Measurements from ENCODE around the gene MKI67. TPM values are rescaled to one million over a fixed set of nuclear protein-coding genes. Genes with fewer than 3 reads are reported as not detected.
A peak's percentile ranks its signal among the peaks of the same experiment; 100 is the strongest.

Gene MKI67
- total RNA-seq, 1 donor from 2014 or later: 7.3 TPM

- no peak for DNase-seq
These were observed 45.6 kb downstream of the MKI67 start for GRCh38 chr10:128080641-128081040.

DNA sequence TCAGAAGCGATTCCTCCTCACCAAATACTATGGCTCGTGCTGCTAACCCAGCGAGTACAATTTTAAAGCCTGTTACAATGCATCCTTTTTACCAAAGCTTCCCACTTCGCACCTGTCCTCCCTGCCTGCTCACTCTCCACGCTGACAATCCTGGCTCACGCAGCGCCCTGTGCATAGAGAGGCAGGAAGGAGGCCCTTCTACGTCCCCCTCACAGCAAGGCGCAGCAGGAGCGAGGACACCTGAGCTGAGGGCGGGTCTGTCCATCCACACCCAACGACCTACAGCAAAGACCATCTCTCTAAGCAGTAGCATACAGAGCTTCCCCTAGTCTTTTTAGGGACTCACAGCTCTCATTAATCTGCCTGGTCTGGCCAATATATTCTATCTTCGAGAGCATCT lies 46.0 kb downstream of the MKI67 start:
- no peak for DNase-seq

GRCh38 chr10:128078136-128078969 lies 47.9 kb downstream of the MKI67 start:
- peak; percentile 65 for DNase-seq

- no peak for DNase-seq
These were observed 48.9 kb downstream of the MKI67 start for GRCh38 chr10:128077155-128077875.

DNA sequence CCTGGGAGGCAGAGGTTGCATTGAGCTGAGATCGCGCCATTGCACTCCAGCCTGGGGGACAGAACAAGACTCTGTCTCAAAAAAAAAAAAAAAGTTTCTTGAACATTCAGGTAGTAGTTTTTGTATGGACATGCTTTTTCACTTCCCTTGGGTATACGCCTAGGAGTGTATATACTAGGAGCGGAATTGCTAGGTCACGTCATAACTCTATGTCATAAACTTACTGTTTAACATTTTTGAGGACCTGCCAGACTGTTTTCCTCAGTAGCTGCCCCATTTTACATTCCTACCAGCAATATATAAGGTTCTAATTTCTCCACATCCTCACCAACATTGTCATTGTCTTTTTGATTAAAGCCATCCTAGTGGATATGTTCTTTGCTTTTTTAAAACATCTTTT lies 51.6 kb downstream of the MKI67 start:
- DNase-seq: no peak

DNA sequence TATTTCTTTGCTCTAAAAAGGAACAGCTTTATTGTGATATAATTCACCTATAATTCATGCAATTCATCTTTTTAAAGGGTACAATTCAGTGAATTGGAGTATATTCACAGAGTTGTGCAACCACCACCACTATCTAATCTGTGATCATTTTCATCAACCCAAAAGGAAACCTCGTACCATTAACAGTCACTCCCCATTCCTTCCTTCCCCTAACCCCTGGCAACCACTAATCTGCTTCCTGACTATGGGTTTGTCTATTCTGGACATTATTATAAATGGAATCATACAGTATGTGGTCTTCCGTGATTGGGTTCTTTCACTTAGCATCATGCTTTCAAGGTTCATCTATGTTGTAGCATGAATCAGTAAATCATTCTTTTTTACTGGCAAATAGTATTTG lies 52.3 kb downstream of the MKI67 start:
- DNase-seq: no peak

- DNase-seq: no peak
These were observed 53.1 kb downstream of the MKI67 start for GRCh38 chr10:128072941-128073645.

DNA sequence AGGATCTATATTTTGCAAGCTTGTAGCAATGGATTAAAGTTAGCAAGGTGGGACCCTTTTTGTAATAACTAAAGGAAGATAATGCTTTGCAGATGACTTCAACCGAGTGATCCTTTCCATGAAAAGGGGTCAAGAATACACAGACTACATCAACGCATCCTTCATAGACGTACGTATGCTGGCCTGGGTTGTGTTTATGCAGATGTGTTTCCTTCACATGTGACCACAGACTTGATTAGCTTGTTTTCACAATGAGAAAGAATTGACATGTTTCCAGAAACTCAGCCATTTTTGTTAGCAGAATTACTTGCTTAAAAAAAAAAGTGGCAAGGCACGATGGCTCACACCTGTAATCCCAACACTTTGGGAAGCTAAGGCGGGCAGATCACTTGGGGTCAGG lies 54.2 kb downstream of the MKI67 start:
- DNase-seq: no peak

DNA sequence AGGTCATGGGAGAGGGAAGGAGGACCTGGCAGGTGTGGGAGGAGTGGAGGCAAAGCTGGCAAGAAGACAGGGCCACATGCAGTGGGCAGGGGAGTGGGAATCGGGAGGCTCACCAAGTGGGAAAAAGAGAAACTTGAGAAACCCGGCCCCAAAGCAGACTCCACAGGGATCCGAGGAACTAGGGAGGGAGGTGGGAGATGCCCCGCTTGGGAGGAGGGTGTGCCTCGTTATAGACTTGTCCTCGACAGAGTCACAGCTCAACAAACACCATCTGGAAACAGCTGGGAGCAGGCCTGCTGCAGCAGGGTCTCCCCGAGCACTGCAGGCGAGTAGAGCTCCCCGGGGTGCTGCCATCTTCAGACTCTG lies 54.8 kb downstream of the MKI67 start:
- DNase-seq: no peak

- no peak for DNase-seq
These were observed 55.4 kb downstream of the MKI67 start for GRCh38 chr10:128070721-128071416.

DNA sequence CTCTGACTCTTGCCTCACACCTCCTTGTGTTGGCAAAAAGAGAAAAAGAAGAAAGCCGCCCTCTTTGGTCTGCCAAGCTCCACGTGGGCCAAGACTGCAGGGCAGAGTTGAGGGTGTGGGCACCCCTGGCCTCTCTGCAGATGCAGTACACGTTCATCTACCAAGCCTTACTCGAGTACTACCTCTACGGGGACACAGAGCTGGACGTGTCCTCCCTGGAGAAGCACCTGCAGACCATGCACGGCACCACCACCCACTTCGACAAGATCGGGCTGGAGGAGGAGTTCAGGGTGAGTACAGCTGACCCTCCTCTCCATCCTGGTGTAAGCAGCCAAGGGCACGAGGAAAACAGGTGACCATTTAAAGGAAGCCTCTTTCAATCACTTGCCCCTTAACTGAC lies 56.1 kb downstream of the MKI67 start:
- no peak for DNase-seq

- peak; percentile 88 for DNase-seq
These were observed 56.7 kb downstream of the MKI67 start for GRCh38 chr10:128069351-128070051.

DNA sequence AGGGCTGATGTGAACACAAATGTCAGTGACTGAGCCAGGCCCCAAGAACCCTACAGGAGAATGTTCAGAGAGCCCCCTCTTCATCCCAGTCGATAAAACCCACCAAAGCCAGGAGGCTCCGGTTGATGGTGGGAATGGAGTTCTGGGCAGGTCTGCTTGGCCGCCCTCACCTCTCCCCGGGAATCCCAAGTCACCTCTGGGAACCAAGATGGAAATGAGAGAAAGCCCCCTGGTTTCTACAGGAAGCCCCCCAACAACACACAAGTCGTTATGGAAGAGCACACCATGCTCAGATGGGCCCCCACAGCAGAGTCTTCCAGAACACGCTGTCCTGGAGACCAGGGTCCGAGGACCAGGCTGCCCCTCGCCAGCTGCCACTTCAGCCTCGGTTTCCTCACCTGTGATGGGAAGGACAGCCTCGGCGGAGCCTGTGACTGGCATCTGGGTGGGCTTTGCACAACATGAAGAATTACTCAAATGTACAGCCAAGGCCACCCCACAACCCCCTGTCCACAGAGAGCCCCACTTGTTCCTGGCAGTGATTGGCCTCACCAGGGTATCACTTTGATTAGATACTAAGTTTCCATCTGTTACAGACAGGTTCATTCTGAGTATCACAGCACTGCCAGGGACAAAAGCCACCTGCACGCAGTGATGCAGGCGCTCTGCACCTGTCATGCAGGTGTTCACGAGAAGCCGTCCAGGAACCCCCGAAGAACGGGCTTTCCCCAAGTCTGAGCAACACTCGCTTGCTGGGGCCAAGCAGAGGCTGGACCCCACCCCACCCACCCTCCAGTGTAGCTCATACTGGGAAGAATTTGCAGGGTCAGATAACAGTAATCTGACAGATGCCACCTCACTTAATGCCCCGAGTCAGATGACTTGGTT lies 57.6 kb downstream of the MKI67 start:
- no peak for DNase-seq

GRCh38 chr10:128067691-128068397 lies 58.4 kb downstream of the MKI67 start:
- DNase-seq: no peak

GRCh38 chr10:128066870-128067382 lies 59.3 kb downstream of the MKI67 start:
- no peak for DNase-seq

DNA sequence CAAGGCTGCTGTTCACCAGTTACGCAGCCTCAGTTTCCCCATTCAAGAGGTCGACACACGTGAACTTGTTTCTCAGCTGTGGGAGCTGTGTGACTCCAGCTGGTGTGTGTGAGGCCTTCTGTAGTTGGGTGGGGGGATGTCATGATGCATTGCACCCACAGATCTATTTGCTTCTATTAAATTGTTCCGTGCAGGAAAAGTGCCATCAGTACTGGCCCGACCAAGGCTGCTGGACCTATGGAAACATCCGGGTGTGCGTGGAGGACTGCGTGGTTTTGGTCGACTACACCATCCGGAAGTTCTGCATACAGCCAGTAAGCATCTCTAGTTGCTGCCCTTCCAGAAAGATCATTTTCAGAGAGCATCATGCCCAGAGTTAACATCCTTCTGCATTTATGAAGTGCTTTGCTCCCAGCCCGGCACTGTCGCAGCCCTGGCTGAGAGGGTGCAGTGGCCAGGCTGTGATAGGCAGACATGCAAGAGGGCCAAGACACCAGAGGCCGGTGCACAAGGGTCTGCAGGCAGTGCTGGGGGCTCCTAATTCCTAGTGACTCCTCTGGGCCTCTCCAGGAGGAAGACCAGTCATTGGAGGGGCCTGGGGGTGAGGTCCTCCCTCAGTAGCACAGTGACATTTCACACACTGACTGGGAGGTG lies 60.2 kb downstream of the MKI67 start:
- DNase-seq: no peak

DNA sequence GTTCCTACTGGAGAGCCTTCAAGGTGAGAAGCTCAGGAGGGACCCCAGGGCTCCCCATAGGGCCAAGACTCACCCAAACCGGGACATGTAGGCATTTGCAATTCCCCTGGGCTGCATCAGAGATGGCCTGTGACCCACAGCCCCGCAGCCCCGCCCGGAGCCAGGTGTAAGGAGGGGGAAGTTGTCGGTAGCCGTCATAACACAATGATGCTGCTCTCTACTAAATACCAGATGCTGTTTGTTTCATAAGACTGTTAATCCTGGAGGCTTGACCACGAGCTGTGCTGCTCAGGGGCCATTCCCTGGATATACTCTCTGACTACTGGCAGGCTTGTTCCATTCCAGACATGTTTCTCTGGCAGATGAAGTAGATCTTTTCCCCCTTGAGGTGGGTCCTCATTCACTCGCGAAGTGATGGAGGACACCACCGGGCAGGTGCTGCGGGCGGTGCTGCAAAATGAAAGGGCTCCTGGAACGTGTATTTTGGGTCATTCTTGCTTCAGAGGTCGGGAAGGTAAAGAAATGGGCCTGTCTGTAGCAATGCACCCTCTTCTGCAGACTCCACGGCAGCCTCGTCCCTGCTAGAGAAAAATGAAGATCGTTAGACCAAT lies 61.1 kb downstream of the MKI67 start:
- no peak for DNase-seq

- peak; percentile 43 for DNase-seq
These were observed 61.9 kb downstream of the MKI67 start for GRCh38 chr10:128064108-128064969.
